Caco-2 (cell line): ENCODE measurements around the gene PPP6R2. TPM values are rescaled to one million over a fixed set of nuclear protein-coding genes. Genes with fewer than 3 reads are reported as not detected.

Source experiments
- BruUV-seq: library from RNA; stranded (reverse); fragments of 400-500 nt; replicated peaks from 2 replicates; lab custom pipeline; 2021; lab: Mats Ljungman, UMichigan
- CTCF ChIA-PET: fragments of 300-600 bp; sonication (Branson Sonifier 250); formaldehyde crosslinking; loops from one replicate; lab custom pipeline; 2022; ENCODE audit warnings: antibody characterized with exemption; lab: Charles Lee
- POLR2A ChIA-PET: fragments of 300-600 bp; sonication (Branson Sonifier 250); formaldehyde crosslinking; loops from one replicate; lab custom pipeline; 2022; ENCODE audit warnings: antibody characterized with exemption; lab: Charles Lee
- DNase-seq, 2 experiments: peaks; one replicate each; pipeline versions ENCODE4 v3.0.0 to v3.0.0-alpha.2; 2020 to 2022
- H3K27me3 ChIP-seq: replicated peaks from 2 replicates; pipeline ENCODE4 v1.6.0; 2011; ENCODE audit warnings: low read length; ENCODE audit not compliant: control insufficient read depth, insufficient read depth
- H3K36me3 ChIP-seq: 2 replicates; pipeline ENCODE4 v1.5.1; 2011; ENCODE audit warnings: low read length; ENCODE audit not compliant: control insufficient read depth, insufficient read depth
- H3K4me1 ChIP-seq: fragments of 250-450 bp; sonication (Bioruptor Pico); 2 replicates; pipeline ENCODE4 v1.5.1; 2020; ENCODE audit warnings: mild to moderate bottlenecking
- H3K4me3 ChIP-seq: 2 replicates; pipeline ENCODE4 v1.5.1; 2011; ENCODE audit warnings: low read depth, mild to moderate bottlenecking, control low read depth, low read length
- H3K9me3 ChIP-seq: fragments of 250-450 bp; sonication (Bioruptor Pico); 2 replicates; pipeline ENCODE4 v1.5.1; 2020; ENCODE audit warnings: mild to moderate bottlenecking, moderate library complexity
- H3K27ac Mint-ChIP-seq: one replicate; pipeline ENCODE4 v1.8.0; 2022; ENCODE audit warnings: mixed read lengths; ENCODE audit not compliant: unreplicated experiment
- H3K27me3 Mint-ChIP-seq: one replicate; pipeline ENCODE4 v1.8.0; 2022; ENCODE audit warnings: mixed read lengths; ENCODE audit not compliant: insufficient read depth, unreplicated experiment
- H3K36me3 Mint-ChIP-seq: one replicate; pipeline ENCODE4 v1.8.0; 2022; ENCODE audit warnings: mild to moderate bottlenecking, mixed read lengths; ENCODE audit not compliant: insufficient read depth, unreplicated experiment
- H3K4me1 Mint-ChIP-seq: one replicate; pipeline ENCODE4 v1.8.0; 2022; ENCODE audit warnings: low read depth, mixed read lengths; ENCODE audit not compliant: unreplicated experiment
- H3K4me3 Mint-ChIP-seq: one replicate; pipeline ENCODE4 v1.8.0; 2022; ENCODE audit warnings: mild to moderate bottlenecking, moderate library complexity, mixed read lengths; ENCODE audit not compliant: unreplicated experiment
- H3K9me3 Mint-ChIP-seq: one replicate; pipeline ENCODE4 v1.8.0; 2022; ENCODE audit warnings: mixed read lengths; ENCODE audit not compliant: unreplicated experiment
- intact Hi-C: fragments of 100-400 bp; cut with micrococcal nuclease; formaldehyde crosslinking; loops from one replicate; pipeline ENCODE4 v1.10.0; 2022; ENCODE audit not compliant: unreplicated experiment
- total RNA-seq: library from RNA; stranded (reverse); gene quantifications from 2 replicates; pipeline ENCODE4 v1.2.3, GENCODE V29; 2022
- TF ChIP-seq, protein P1 (sequence below), 2 experiments: fragments of 200-600 bp in 1 of 2; IDR thresholded peaks; 1 replicate in 1 of 2; 2 replicates in 1 of 2; pipeline versions ENCODE4 v1.5.1 to v1.8.0; 2011 to 2022; ENCODE audit warnings: antibody characterized with exemption in 1 of 2, control low read depth in 1 of 2, inconsistent platforms in 1 of 2, low read depth in 1 of 2, low read length in 1 of 2, mild to moderate bottlenecking in 1 of 2, moderate library complexity in 1 of 2; ENCODE audit not compliant: insufficient read depth in 1 of 2, severe bottlenecking in 1 of 2, unreplicated experiment in 1 of 2

Gene PPP6R2
- total RNA-seq, 1 experiment from 2014 or later = 60.7 TPM

DNA sequence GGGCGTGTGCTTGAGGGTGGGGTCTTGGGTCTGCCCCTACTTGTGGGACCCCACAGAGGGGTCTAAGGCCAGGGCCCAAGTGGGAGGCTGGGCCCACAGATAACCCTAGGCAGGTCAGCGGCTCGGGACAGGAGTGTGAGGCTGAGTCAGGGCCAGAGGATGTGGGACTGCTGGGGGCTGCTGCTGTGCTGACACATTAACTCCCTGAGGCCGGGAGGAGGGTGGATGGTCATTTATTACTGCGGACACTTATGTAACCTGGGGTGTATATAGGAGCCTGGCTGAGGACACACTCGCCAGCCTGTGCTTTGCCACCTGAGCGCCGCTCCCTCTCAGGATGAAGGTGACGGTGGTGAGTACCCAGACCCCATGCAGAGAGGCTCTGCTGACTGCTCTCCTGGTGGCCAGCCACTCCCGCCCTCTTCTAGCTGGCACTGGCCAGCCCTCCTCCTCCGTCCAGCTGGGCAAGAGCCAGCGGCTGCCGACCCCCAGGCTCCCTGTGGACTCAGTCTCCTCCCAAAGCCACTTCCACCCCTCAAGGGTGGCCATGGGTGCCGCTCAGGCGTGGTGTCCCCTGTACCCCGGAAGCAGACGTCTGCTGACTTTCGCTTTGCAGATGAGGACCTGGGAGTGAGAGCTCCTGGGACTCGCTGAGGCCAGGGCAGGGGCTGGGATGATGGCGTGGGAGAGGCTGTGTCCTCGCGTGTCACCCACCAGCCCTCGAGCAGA is 143.6 kb downstream of the PPP6R2 start, which contains the start of gene MIOX:
TSS of gene MIOX (plus strand) at position 299 of the 729 bp plus-strand sequence. CDS start at position 338, 39 bp downstream.
- Mint-ChIP-seq H3K4me1 (peaks cover 14% of the 10 kb centered on the region), H3K4me3 (no peak within 1 kb of the TSS), H3K27ac (peak within 1 kb of the TSS; percentile 66), H3K9me3 (no peaks in the 10 kb centered on the region), H3K36me3 (peaks cover 22% of the 10 kb centered on the region), H3K27me3 (no peaks in the 10 kb centered on the region)
- no peaks in the 10 kb centered on the region for H3K9me3 ChIP-seq
- CTCF ChIA-PET = no interaction called here
- H3K4me1 ChIP-seq = peaks cover 15% of the 10 kb centered on the region
- no peak within 1 kb of the TSS for H3K4me3 ChIP-seq
- intact Hi-C loops = no loop called here
- no TSS peak for BruUV-seq
- DNase-seq = no peak
- H3K27me3 ChIP-seq = no peaks in the 10 kb centered on the region
- TF ChIP-seq, protein P1, sequence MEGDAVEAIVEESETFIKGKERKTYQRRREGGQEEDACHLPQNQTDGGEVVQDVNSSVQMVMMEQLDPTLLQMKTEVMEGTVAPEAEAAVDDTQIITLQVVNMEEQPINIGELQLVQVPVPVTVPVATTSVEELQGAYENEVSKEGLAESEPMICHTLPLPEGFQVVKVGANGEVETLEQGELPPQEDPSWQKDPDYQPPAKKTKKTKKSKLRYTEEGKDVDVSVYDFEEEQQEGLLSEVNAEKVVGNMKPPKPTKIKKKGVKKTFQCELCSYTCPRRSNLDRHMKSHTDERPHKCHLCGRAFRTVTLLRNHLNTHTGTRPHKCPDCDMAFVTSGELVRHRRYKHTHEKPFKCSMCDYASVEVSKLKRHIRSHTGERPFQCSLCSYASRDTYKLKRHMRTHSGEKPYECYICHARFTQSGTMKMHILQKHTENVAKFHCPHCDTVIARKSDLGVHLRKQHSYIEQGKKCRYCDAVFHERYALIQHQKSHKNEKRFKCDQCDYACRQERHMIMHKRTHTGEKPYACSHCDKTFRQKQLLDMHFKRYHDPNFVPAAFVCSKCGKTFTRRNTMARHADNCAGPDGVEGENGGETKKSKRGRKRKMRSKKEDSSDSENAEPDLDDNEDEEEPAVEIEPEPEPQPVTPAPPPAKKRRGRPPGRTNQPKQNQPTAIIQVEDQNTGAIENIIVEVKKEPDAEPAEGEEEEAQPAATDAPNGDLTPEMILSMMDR (IDR thresholded peaks at IDR 0.05; ENCODE audit: insufficient read depth in 1 of 2, low read depth in 1 of 2, low read length in 1 of 2, severe bottlenecking in 1 of 2, unreplicated experiment in 1 of 2) = no peak
- no peaks in the 10 kb centered on the region for H3K36me3 ChIP-seq
- POLR2A ChIA-PET = interaction anchor here (0.7 kb wide), 1 partner anchor 21 kb away, joined by 3 read pairs; the partner anchor contains the start of genes LMF2 and NCAPH2

DNA sequence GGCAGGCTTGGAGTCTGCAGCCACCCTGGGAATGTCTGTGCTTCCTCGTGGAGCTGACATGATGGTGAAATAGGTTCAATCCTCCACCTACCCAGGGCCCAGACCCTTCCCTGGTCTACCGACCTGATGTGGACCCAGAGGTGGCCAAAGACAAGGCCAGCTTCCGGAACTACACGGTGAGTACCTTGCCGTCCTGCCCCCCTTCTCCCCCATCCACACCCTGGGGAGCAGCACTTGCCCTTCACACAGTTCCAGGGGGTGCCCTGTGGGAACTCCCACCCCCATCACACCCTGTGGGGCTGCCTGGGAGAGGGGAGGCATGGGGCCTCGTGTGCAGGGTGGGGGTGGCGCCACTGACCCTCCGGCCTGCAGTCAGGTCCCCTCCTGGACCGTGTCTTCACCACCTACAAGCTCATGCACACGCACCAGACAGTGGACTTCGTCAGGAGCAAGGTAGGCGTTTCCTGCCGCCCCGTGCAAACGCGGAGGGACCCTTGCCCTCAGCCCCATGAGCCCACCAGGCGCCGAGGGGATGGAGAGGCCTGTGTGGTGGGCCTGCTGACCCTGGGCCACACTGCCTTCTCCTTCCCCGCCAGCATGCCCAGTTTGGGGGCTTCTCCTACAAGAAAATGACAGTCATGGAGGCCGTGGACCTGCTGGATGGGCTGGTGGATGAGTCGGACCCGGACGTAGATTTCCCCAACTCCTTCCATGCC is 144.3 kb downstream of the PPP6R2 start:
- H3K27me3 ChIP-seq = no peaks in the 10 kb centered on the region
- H3K4me3 ChIP-seq = no peak overlapping the region
- no peaks in the 10 kb centered on the region for H3K9me3 ChIP-seq
- CTCF ChIA-PET = no interaction called here
- no peaks in the 10 kb centered on the region for H3K9me3 Mint-ChIP-seq
- intact Hi-C loops = no loop called here
- TF ChIP-seq, protein P1 (IDR thresholded peaks at IDR 0.05; ENCODE audit: insufficient read depth in 1 of 2, low read depth in 1 of 2, low read length in 1 of 2, severe bottlenecking in 1 of 2, unreplicated experiment in 1 of 2) = no peak
- DNase-seq = no peak
- H3K4me1 Mint-ChIP-seq = peaks cover 14% of the 10 kb centered on the region
- no peak overlapping the region for H3K4me3 Mint-ChIP-seq
- POLR2A ChIA-PET = no interaction called here
- no peaks in the 10 kb centered on the region for H3K36me3 ChIP-seq
- peaks cover 22% of the 10 kb centered on the region for H3K36me3 Mint-ChIP-seq
- H3K27me3 Mint-ChIP-seq = no peaks in the 10 kb centered on the region
- BruUV-seq = no TSS peak
- H3K4me1 ChIP-seq = peaks cover 9% of the 10 kb centered on the region
- H3K27ac Mint-ChIP-seq = no peak overlapping the region

DNA sequence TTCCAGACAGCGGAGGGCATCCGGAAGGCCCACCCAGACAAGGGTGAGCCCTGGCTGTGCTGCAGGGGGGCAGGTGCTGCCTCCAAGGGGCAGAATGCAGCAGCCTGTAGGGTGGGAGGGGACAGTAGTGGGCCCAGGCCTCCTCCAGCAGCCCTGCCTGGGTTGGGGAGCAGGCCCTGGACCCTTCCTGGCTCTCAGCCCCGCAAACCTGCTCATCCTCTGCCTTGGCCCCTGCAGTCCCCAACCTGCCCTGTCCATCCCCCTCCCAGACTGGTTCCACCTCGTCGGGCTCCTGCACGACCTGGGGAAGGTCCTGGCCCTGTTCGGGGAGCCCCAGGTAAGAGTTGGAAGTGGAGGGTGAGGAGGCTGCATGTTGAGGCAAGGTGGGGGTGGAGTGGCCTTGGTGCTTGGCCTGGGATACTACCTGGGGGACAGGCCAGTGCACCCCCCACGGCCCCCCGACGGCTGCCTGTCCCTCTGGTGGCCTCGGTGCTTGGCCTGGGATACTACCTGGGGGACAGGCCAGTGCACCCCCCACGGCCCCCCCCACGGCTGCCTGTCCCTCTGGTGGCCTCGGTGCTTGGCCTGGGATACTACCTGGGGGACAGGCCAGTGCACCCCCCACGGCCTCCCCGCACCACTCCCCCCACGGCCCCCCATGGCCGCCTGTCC is 145.0 kb downstream of the PPP6R2 start:
- no TSS peak for BruUV-seq
- peak in 1 of 2 experiments; percentile 27 for DNase-seq
- Mint-ChIP-seq H3K27ac (no peak overlapping the region), H3K4me3 (no peak overlapping the region), H3K36me3 (peaks cover 22% of the 10 kb centered on the region), H3K9me3 (no peaks in the 10 kb centered on the region), H3K27me3 (no peaks in the 10 kb centered on the region), H3K4me1 (peaks cover 14% of the 10 kb centered on the region)
- no peaks in the 10 kb centered on the region for H3K9me3 ChIP-seq
- H3K27me3 ChIP-seq = no peaks in the 10 kb centered on the region
- intact Hi-C loops = no loop called here
- peaks cover 9% of the 10 kb centered on the region for H3K4me1 ChIP-seq
- no peak overlapping the region for H3K4me3 ChIP-seq
- ChIA-PET POLR2A (no interaction called here), CTCF (no interaction called here)
- TF ChIP-seq, protein P1 (IDR thresholded peaks at IDR 0.05; ENCODE audit: insufficient read depth in 1 of 2, low read depth in 1 of 2, low read length in 1 of 2, severe bottlenecking in 1 of 2, unreplicated experiment in 1 of 2) = no peak
- no peaks in the 10 kb centered on the region for H3K36me3 ChIP-seq
